HCT116 (cell line): ENCODE measurements around the gene SEMA6A. TPM values are rescaled to one million over a fixed set of nuclear protein-coding genes. Genes with fewer than 3 reads are reported as not detected.

Experiments used
- ATAC-seq: fragments of 200-7000 bp; cut with Tn5 transposase; 2 replicates; pipeline ENCODE4 v1.9.1; 2020; ENCODE audit warnings: mild to moderate bottlenecking, moderate library complexity
- BruUV-seq: library from RNA; stranded (reverse); fragments of 400-500 nt; replicated peaks from 2 replicates; lab custom pipeline; 2021; lab: Mats Ljungman, UMichigan
- CTCF ChIA-PET: fragments of 300-600 bp; sonication (Branson Sonifier 250); formaldehyde crosslinking; loops from one replicate; lab custom pipeline; 2021; ENCODE audit warnings: antibody characterized with exemption; lab: Charles Lee
- POLR2A ChIA-PET: fragments of 300-600, 350-600 bp; sonication (Branson Sonifier 250); formaldehyde crosslinking; loops from one replicate; lab custom pipeline; 2021; ENCODE audit warnings: antibody characterized with exemption; lab: Charles Lee
- RAD21 ChIA-PET, 2 experiments: fragments of 300-600 bp; sonication (Branson Sonifier 250); formaldehyde crosslinking; loops; one replicate each; lab custom pipeline; 2023; ENCODE audit warnings: low total read pairs in 2 of 2; ENCODE audit not compliant: uncharacterized antibody in 2 of 2, unreplicated experiment in 2 of 2, low non-redundant PET in 1 of 2; lab: Charles Lee
- DNase-seq: peaks from one replicate; pipeline ENCODE4 v3.0.0-alpha.2; 2010; ENCODE audit warnings: low read depth, low spot score
- H2AFZ ChIP-seq: fragments of 200-600 bp; shearing (Covaris generic), sonication (generic); 2 replicates; pipeline ENCODE4 v1.6.1; 2017; ENCODE audit warnings: low read depth, mixed run types, mixed read lengths, antibody characterized with exemption, low read length; ENCODE audit not compliant: poor library complexity, severe bottlenecking
- H3K27ac ChIP-seq: 2 replicates; pipeline ENCODE4 v1.5.1; 2012; ENCODE audit warnings: low read depth, low read length
- H3K27me3 ChIP-seq: fragments of 200-600 bp; sonication (generic); 2 replicates; pipeline ENCODE4 v1.6.1; 2016; ENCODE audit warnings: mixed run types, low read length, mixed read lengths; ENCODE audit not compliant: insufficient read depth
- H3K36me3 ChIP-seq, 2 experiments: fragments of 200-500 bp in 1 of 2; fragments of 200-600 bp in 1 of 2; sonication (Bioruptor generic) in 1 of 2; sonication (generic) in 1 of 2; 2 replicates each; pipeline versions ENCODE4 v1.5.1 to v1.6.1; 2014 to 2016; ENCODE audit warnings: low read length in 2 of 2, inconsistent platforms in 1 of 2, mixed read lengths in 1 of 2, mixed run types in 1 of 2; ENCODE audit not compliant: insufficient read depth in 2 of 2, control insufficient read depth in 1 of 2
- H3K4me1 ChIP-seq, 2 experiments: fragments of 200-600 bp in 1 of 2; sonication (generic) in 1 of 2; 2 replicates each; pipeline versions ENCODE4 v1.5.1 to v1.6.1; 2012 to 2017; ENCODE audit warnings: low read length in 2 of 2, inconsistent platforms in 1 of 2, mild to moderate bottlenecking in 1 of 2, mixed read lengths in 1 of 2, mixed run types in 1 of 2, moderate library complexity in 1 of 2; ENCODE audit not compliant: insufficient read depth in 2 of 2, control insufficient read depth in 1 of 2
- H3K4me2 ChIP-seq: fragments of 200-600 bp; sonication (generic); 2 replicates; pipeline ENCODE4 v1.6.1; 2017; ENCODE audit warnings: mixed run types, low read length, mixed read lengths
- H3K4me3 ChIP-seq, 2 experiments: fragments of 200-600 bp in 1 of 2; sonication (generic) in 1 of 2; replicated peaks in 1 of 2; 2 replicates each; pipeline ENCODE4 v1.5.1; 2011 to 2016; ENCODE audit warnings: low read length in 2 of 2, control low read depth in 1 of 2, low read depth in 1 of 2, mild to moderate bottlenecking in 1 of 2, mixed read lengths in 1 of 2, mixed run types in 1 of 2
- H3K79me2 ChIP-seq: fragments of 200-600 bp; sonication (generic); 2 replicates; pipeline ENCODE4 v1.6.1; 2017; ENCODE audit warnings: mild to moderate bottlenecking, mixed run types, low read length, moderate library complexity, mixed read lengths; ENCODE audit not compliant: insufficient read depth
- H3K9ac ChIP-seq: fragments of 200-600 bp; sonication (generic); 2 replicates; pipeline ENCODE4 v1.6.1; 2016; ENCODE audit warnings: low read length, mixed read lengths
- H3K9me2 ChIP-seq: fragments of 200-600 bp; sonication (generic), shearing (Covaris generic); 2 replicates; pipeline ENCODE4 v1.6.1; 2017; ENCODE audit warnings: mixed run types, mild to moderate bottlenecking, moderate library complexity; ENCODE audit not compliant: insufficient read depth
- H3K9me3 ChIP-seq, 2 experiments: fragments of 200-500 bp in 1 of 2; fragments of 200-600 bp in 1 of 2; sonication (Bioruptor generic) in 1 of 2; sonication (generic) in 1 of 2; 2 replicates each; pipeline ENCODE4 v1.6.1; 2014 to 2017; ENCODE audit warnings: low read length in 2 of 2, mixed read lengths in 2 of 2, inconsistent platforms in 1 of 2, low read depth in 1 of 2, mild to moderate bottlenecking in 1 of 2, mixed run types in 1 of 2, moderate library complexity in 1 of 2; ENCODE audit not compliant: control insufficient read depth in 1 of 2, insufficient read depth in 1 of 2
- H4K20me1 ChIP-seq: fragments of 200-600 bp; sonication (generic), shearing (Covaris generic); 2 replicates; pipeline ENCODE4 v1.6.1; 2017; ENCODE audit warnings: mixed run types, mild to moderate bottlenecking, moderate library complexity; ENCODE audit not compliant: insufficient read depth
- CBX3 ChIP-seq: IDR thresholded peaks from 2 replicates; pipeline ENCODE4 v1.6.1; 2012; ENCODE audit warnings: low read depth
- EZH2phosphoT487 ChIP-seq: fragments of 200-600 bp; IDR thresholded peaks from 2 replicates; pipeline ENCODE4 v1.6.1; 2018; ENCODE audit warnings: antibody characterized with exemption, borderline replicate concordance
- FOSL1 ChIP-seq: IDR thresholded peaks from 2 replicates; pipeline ENCODE4 v1.6.1; 2012; ENCODE audit warnings: low read depth
- JUND ChIP-seq: IDR thresholded peaks from 2 replicates; pipeline ENCODE4 v1.6.1; 2012
- RAD21 ChIP-seq: IDR thresholded peaks from 2 replicates; pipeline ENCODE4 v1.6.1; 2012; ENCODE audit warnings: low read depth, mild to moderate bottlenecking
- TCF7L2 ChIP-seq: IDR thresholded peaks from 2 replicates; pipeline ENCODE4 v1.7.0; 2011; ENCODE audit warnings: borderline replicate concordance, inconsistent platforms; ENCODE audit not compliant: insufficient read depth, insufficient read length; ENCODE audit errors: extremely low read depth
- ZFX ChIP-seq: fragments of 450-650 bp; IDR thresholded peaks from 2 replicates; pipeline ENCODE4 v1.6.1; 2017
- intact Hi-C: fragments of 100-400 bp; cut with micrococcal nuclease; formaldehyde crosslinking; loops from 2 replicates; pipeline ENCODE4 v1.10.0; 2022
- total RNA-seq: library from RNA; stranded (reverse); gene quantifications from one replicate; pipeline ENCODE4 v1.2.1, GENCODE V29; 2021; ENCODE audit not compliant: unreplicated experiment
- TF ChIP-seq, protein P1 (sequence below): IDR thresholded peaks from 2 replicates; pipeline ENCODE4 v1.6.1; 2011; ENCODE audit warnings: mild to moderate bottlenecking, low read length, moderate library complexity; ENCODE audit not compliant: insufficient replicate concordance; ENCODE audit errors: extremely low read depth

The SEMA6A gene
- total RNA-seq, 1 experiment from 2014 or later, result 6.7 TPM

DNA sequence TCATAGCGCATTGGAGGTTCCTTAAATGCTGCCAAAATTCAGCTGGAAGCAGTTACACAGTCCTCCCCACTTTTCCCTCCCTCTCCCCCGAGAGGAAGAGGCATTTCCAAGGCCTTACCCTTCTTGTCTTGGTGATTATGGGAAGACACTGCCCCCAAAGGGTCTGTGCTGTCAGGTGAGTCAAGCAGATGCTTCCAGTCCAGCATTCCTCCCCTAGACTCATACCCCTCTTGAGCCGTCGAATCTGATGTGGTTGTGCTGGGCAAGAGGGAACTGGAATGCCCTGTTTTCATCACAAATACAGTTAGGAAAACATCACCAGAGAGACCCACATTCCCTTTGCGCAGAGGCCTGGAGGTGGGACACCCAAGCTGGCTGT, 107.2 kb downstream of the SEMA6A start:
- H3K4me3 ChIP-seq, result no peak overlapping the region
- DNase-seq, result no peak
- RAD21 ChIA-PET, result no interaction called here
- no peak overlapping the region for H3K27ac ChIP-seq
- POLR2A ChIA-PET, result no interaction called here
- TF ChIP-seq CBX3 (no peak), ZFX (no peak), EZH2phosphoT487 (no peak), RAD21 (no peak), FOSL1 (no peak), TCF7L2 (no peak), JUND (no peak)
- TF ChIP-seq, protein P1, sequence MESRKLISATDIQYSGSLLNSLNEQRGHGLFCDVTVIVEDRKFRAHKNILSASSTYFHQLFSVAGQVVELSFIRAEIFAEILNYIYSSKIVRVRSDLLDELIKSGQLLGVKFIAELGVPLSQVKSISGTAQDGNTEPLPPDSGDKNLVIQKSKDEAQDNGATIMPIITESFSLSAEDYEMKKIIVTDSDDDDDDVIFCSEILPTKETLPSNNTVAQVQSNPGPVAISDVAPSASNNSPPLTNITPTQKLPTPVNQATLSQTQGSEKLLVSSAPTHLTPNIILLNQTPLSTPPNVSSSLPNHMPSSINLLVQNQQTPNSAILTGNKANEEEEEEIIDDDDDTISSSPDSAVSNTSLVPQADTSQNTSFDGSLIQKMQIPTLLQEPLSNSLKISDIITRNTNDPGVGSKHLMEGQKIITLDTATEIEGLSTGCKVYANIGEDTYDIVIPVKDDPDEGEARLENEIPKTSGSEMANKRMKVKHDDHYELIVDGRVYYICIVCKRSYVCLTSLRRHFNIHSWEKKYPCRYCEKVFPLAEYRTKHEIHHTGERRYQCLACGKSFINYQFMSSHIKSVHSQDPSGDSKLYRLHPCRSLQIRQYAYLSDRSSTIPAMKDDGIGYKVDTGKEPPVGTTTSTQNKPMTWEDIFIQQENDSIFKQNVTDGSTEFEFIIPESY, result no peak
- no peaks in the 10 kb centered on the region for H3K9me2 ChIP-seq
- no peak overlapping the region for H3K9ac ChIP-seq
- no TSS peak for BruUV-seq
- no peaks in the 10 kb centered on the region for H3K36me3 ChIP-seq
- ATAC-seq, result no peak
- CTCF ChIA-PET, result no interaction called here
- intact Hi-C loops, result no loop called here
- H3K27me3 ChIP-seq, result no peaks in the 10 kb centered on the region
- no peaks in the 10 kb centered on the region for H4K20me1 ChIP-seq
- no peak overlapping the region for H2AFZ ChIP-seq
- no peaks in the 10 kb centered on the region for H3K79me2 ChIP-seq
- no peaks in the 10 kb centered on the region for H3K9me3 ChIP-seq
- no peaks in the 10 kb centered on the region for H3K4me1 ChIP-seq
- H3K4me2 ChIP-seq, result no peak overlapping the region
